ENCODE measurements around the gene PALS1.
"Not testable (repeated sequence)": the region's sequence is repeated elsewhere in the genome, so short reads cannot be mapped to it uniquely, and the experiment has no call there.

PALS1 gene

GRCh38 chr14:67260965-67261364 is 19.7 kb downstream of the PALS1 start:
- DNase-seq, result no peak

- DNase-seq, result no peak
Observed at GRCh38 chr14:67263499-67264149, 22.4 kb downstream of the PALS1 start.

GRCh38 chr14:67265131-67265530 is 23.9 kb downstream of the PALS1 start:
- no peak for DNase-seq

- no peak for DNase-seq
Observed at GRCh38 chr14:67267576-67268328, 26.5 kb downstream of the PALS1 start.

GRCh38 chr14:67268426-67269150 is 27.4 kb downstream of the PALS1 start:
- DNase-seq, result no peak

- no peak for DNase-seq
Observed at GRCh38 chr14:67269298-67270060, 28.2 kb downstream of the PALS1 start.

GRCh38 chr14:67270145-67270753 is 29.0 kb downstream of the PALS1 start:
- no peak for DNase-seq

- DNase-seq, result no peak
Observed at GRCh38 chr14:67270933-67271332, 29.7 kb downstream of the PALS1 start.

- not testable (repeated sequence) for DNase-seq
Observed at GRCh38 chr14:67273281-67273680, 32.0 kb downstream of the PALS1 start.

- DNase-seq, result no peak
Observed at GRCh38 chr14:67276131-67276530, 34.9 kb downstream of the PALS1 start.

GRCh38 chr14:67280506-67280905 is 39.3 kb downstream of the PALS1 start:
- no peak for DNase-seq

GRCh38 chr14:67285876-67286452 is 44.7 kb downstream of the PALS1 start:
- DNase-seq, result no peak

Measured in stimulated activated CD4-positive, alpha-beta T cell treated with anti-CD3 and anti-CD28 coated beads, Interleukin-4, amount 100 ng/mL, for 4 hours (primary cell).